ENCODE measurements around the gene STK25.

DNA sequence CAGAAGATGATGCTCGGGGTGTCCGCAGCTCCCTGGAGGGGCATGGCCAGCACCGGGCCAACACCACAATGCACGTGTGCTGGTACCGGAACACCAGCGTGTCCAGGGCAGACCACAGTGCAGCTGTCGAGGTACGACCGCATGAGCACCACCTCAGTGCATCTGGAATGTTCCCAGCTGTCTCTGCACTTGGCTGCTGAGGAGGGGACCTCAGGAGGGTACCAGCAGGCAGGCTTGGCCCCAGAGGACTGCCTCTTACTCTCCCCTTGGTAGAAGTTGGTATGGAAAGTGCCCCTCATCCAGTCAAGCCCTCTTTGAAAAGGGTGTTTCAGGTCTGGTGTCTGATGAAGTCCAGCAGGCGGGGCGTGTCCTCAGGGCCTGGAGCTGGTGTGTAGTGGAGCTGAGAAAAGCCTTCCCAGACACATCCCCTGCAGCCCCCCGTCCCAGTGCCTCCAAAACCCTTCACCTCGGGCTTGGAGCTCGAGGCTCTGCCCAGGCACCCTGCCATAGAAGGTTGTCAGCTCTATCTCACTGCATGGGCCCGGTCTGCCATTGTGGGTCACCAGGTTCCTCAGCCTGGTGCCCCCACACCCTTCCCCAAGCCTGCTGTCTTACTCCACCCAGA lies 16.7 kb downstream of the STK25 start:
- TF ChIP-seq, protein P1, sequence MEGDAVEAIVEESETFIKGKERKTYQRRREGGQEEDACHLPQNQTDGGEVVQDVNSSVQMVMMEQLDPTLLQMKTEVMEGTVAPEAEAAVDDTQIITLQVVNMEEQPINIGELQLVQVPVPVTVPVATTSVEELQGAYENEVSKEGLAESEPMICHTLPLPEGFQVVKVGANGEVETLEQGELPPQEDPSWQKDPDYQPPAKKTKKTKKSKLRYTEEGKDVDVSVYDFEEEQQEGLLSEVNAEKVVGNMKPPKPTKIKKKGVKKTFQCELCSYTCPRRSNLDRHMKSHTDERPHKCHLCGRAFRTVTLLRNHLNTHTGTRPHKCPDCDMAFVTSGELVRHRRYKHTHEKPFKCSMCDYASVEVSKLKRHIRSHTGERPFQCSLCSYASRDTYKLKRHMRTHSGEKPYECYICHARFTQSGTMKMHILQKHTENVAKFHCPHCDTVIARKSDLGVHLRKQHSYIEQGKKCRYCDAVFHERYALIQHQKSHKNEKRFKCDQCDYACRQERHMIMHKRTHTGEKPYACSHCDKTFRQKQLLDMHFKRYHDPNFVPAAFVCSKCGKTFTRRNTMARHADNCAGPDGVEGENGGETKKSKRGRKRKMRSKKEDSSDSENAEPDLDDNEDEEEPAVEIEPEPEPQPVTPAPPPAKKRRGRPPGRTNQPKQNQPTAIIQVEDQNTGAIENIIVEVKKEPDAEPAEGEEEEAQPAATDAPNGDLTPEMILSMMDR (conservative IDR thresholded peaks at IDR 0.05 in 1 of 2, IDR thresholded peaks at IDR 0.05 in 1 of 2; ENCODE audit: extremely low read depth in 1 of 2, insufficient read depth in 1 of 2, low read depth in 1 of 2, low read length in 2 of 2): no peak
- no peak for TF ChIP-seq EZH2 (IDR thresholded peaks at IDR 0.05; ENCODE audit: borderline replicate concordance, low read length)

Measured in mammary epithelial cell (primary cell).